GM21737 (cell line): ENCODE data around the gene CSGALNACT2.
"Not testable (repeated sequence)": the region's sequence is repeated elsewhere in the genome, so short reads cannot be mapped to it uniquely, and the experiment has no call there.

ENCODE experiments used
- ATAC-seq: cut with Tn5 transposase; IDR thresholded peaks from one replicate; pipeline ENCODE4 v1.9.1; 2021; ENCODE audit warnings: mild to moderate bottlenecking, moderate library complexity; ENCODE audit not compliant: unreplicated experiment

CSGALNACT2 gene

GRCh38 chr10:43138021-43138756 lies at the start of gene CSGALNACT2:
CSGALNACT2 (plus strand) TSS chr10:43138445; CDS start chr10:43155150, 16,705 bp downstream.
- peak; percentile 58 for ATAC-seq

- no peak for ATAC-seq
Observed at GRCh38 chr10:43089519-43089918, 48.7 kb upstream of the CSGALNACT2 start.

GRCh38 chr10:43090188-43090587 lies 48.1 kb upstream of the CSGALNACT2 start:
- no peak for ATAC-seq

- no peak for ATAC-seq
Observed at GRCh38 chr10:43090664-43091063, 47.6 kb upstream of the CSGALNACT2 start.

GRCh38 chr10:43091846-43092245 lies 46.4 kb upstream of the CSGALNACT2 start:
- ATAC-seq, result no peak

GRCh38 chr10:43093423-43094076 lies 44.7 kb upstream of the CSGALNACT2 start:
- no peak for ATAC-seq

- no peak for ATAC-seq
Observed at GRCh38 chr10:43094085-43094484, 44.2 kb upstream of the CSGALNACT2 start.

- ATAC-seq, result not testable (repeated sequence)
Observed at GRCh38 chr10:43099339-43099738, 38.9 kb upstream of the CSGALNACT2 start.

- ATAC-seq, result no peak
Observed at GRCh38 chr10:43099928-43100327, 38.3 kb upstream of the CSGALNACT2 start.

GRCh38 chr10:43100366-43100765 lies 37.9 kb upstream of the CSGALNACT2 start:
- no peak for ATAC-seq

- no peak for ATAC-seq
Observed at GRCh38 chr10:43102063-43102828, 36.0 kb upstream of the CSGALNACT2 start.

- peak; percentile 76 for ATAC-seq
Observed at GRCh38 chr10:43105102-43105955, 32.9 kb upstream of the CSGALNACT2 start.

GRCh38 chr10:43105956-43106229 lies 32.4 kb upstream of the CSGALNACT2 start:
- ATAC-seq, result no peak

- ATAC-seq, result no peak
Observed at GRCh38 chr10:43106256-43107091, 31.8 kb upstream of the CSGALNACT2 start.

- no peak for ATAC-seq
Observed at GRCh38 chr10:43108951-43109350, 29.3 kb upstream of the CSGALNACT2 start.

GRCh38 chr10:43109671-43110249 lies 28.5 kb upstream of the CSGALNACT2 start:
- no peak for ATAC-seq

GRCh38 chr10:43110338-43111071 lies 27.7 kb upstream of the CSGALNACT2 start:
- ATAC-seq, result no peak

GRCh38 chr10:43111101-43111500 lies 27.1 kb upstream of the CSGALNACT2 start:
- ATAC-seq, result no peak
